Activated CD8-positive, alpha-beta memory T cell treated with anti-CD3 and anti-CD28 coated beads for 24 hours (primary cell): ENCODE data around the gene TRAM2.

Experiments
- DNase-seq: peaks from one replicate; pipeline ENCODE4 v3.0.0-alpha.2; 2020

The TRAM2 gene

GRCh38 chr6:52566201-52566600 is 10.7 kb downstream of the TRAM2 start:
- no peak for DNase-seq

- DNase-seq = no peak
These were observed 12.0 kb downstream of the TRAM2 start for GRCh38 chr6:52564856-52565255.

GRCh38 chr6:52562911-52563310 is 13.9 kb downstream of the TRAM2 start:
- no peak for DNase-seq

GRCh38 chr6:52560462-52560861 is 16.4 kb downstream of the TRAM2 start:
- DNase-seq = no peak

GRCh38 chr6:52558266-52559000 is 18.4 kb downstream of the TRAM2 start:
- DNase-seq = no peak

GRCh38 chr6:52557389-52558265 is 19.2 kb downstream of the TRAM2 start:
- no peak for DNase-seq

- no peak for DNase-seq
These were observed 21.2 kb downstream of the TRAM2 start for GRCh38 chr6:52555518-52556233.

GRCh38 chr6:52554684-52555280 is 22.1 kb downstream of the TRAM2 start:
- no peak for DNase-seq

GRCh38 chr6:52553719-52554118 is 23.1 kb downstream of the TRAM2 start:
- DNase-seq = no peak

- no peak for DNase-seq
These were observed 23.7 kb downstream of the TRAM2 start for GRCh38 chr6:52553158-52553557.

GRCh38 chr6:52552278-52552643 is 24.6 kb downstream of the TRAM2 start:
- DNase-seq = no peak

- no peak for DNase-seq
These were observed 25.2 kb downstream of the TRAM2 start for GRCh38 chr6:52551483-52552277.

- no peak for DNase-seq
These were observed 26.0 kb downstream of the TRAM2 start for GRCh38 chr6:52550870-52551269.

- DNase-seq = no peak
These were observed 26.8 kb downstream of the TRAM2 start for GRCh38 chr6:52550014-52550575.

- no peak for DNase-seq
These were observed 27.4 kb downstream of the TRAM2 start for GRCh38 chr6:52549428-52549827.

- DNase-seq = no peak
These were observed 27.9 kb downstream of the TRAM2 start for GRCh38 chr6:52548999-52549398.

GRCh38 chr6:52548353-52548713 is 28.5 kb downstream of the TRAM2 start:
- no peak for DNase-seq

GRCh38 chr6:52547647-52548352 is 29.1 kb downstream of the TRAM2 start:
- no peak for DNase-seq

- no peak for DNase-seq
These were observed 30.2 kb downstream of the TRAM2 start for GRCh38 chr6:52546678-52547077.

GRCh38 chr6:52546192-52546591 is 30.7 kb downstream of the TRAM2 start:
- DNase-seq = no peak

- DNase-seq = no peak
These were observed 31.3 kb downstream of the TRAM2 start for GRCh38 chr6:52545406-52546119.
